Measurements from ENCODE around the gene LAS1L.

DNA sequence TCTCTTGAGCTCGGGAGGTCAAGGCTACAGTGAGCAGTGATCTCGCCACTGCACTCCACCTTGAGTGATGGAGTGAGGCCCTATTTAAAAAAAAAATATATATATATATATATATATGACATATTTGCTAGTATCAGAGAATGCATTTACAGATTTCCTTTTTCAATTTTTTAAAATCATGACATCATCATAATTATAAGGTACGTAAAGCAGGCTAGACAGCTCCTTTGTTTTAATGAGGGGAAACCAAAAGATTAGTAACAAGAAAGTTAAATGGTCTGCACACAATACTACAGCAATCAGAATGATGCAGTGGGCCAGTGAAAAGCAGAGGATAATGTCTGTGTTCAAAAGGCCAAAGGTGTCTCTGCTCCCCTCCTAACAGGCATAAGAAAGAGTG, 43.0 kb downstream of the LAS1L start:
- TF ChIP-seq, protein P1, sequence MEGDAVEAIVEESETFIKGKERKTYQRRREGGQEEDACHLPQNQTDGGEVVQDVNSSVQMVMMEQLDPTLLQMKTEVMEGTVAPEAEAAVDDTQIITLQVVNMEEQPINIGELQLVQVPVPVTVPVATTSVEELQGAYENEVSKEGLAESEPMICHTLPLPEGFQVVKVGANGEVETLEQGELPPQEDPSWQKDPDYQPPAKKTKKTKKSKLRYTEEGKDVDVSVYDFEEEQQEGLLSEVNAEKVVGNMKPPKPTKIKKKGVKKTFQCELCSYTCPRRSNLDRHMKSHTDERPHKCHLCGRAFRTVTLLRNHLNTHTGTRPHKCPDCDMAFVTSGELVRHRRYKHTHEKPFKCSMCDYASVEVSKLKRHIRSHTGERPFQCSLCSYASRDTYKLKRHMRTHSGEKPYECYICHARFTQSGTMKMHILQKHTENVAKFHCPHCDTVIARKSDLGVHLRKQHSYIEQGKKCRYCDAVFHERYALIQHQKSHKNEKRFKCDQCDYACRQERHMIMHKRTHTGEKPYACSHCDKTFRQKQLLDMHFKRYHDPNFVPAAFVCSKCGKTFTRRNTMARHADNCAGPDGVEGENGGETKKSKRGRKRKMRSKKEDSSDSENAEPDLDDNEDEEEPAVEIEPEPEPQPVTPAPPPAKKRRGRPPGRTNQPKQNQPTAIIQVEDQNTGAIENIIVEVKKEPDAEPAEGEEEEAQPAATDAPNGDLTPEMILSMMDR (IDR thresholded peaks at IDR 0.05), result no peak
- no peak for TF ChIP-seq EZH2 (IDR thresholded peaks at IDR 0.05; ENCODE audit: borderline replicate concordance, insufficient read depth, low read depth, low read length, poor library complexity, severe bottlenecking)

All from B cell (primary cell).